ENCODE measurements around the gene CYREN. TPM values are rescaled to one million over a fixed set of nuclear protein-coding genes. Genes with fewer than 3 reads are reported as not detected.

CYREN gene
- total RNA-seq, 2 donors from 2014 or later, result 34.5 to 37.6 TPM

- TF ChIP-seq CTCF (IDR thresholded peaks at IDR 0.05), result no peak
- H3K27ac ChIP-seq, result no peak overlapping the region
- H3K27me3 ChIP-seq, result no peaks in the 10 kb centered on the region
- no peaks in the 10 kb centered on the region for H3K36me3 ChIP-seq
- no peak overlapping the region for H3K4me3 ChIP-seq
- H3K9ac ChIP-seq (ENCODE audit: low read depth in 2 of 2, low read length in 2 of 2), result no peak overlapping the region
- intact Hi-C loops (cut with DNase I), result no loop called here
- DNase-seq, result no peak
- H3K4me1 ChIP-seq, result no peaks in the 10 kb centered on the region
- H3K9me3 ChIP-seq, result no peaks in the 10 kb centered on the region
These were observed 19.5 kb upstream of the CYREN start for GRCh38 chr7:135189961-135190360.

- DNase-seq, result no peak
- H3K27me3 ChIP-seq, result no peaks in the 10 kb centered on the region
- H3K36me3 ChIP-seq, result no peaks in the 10 kb centered on the region
- no peaks in the 10 kb centered on the region for H3K4me1 ChIP-seq
- no peak overlapping the region for H3K4me3 ChIP-seq
- no peaks in the 10 kb centered on the region for H3K9me3 ChIP-seq
- TF ChIP-seq CTCF (IDR thresholded peaks at IDR 0.05), result no peak
- intact Hi-C loops (cut with DNase I), result no loop called here
- H3K9ac ChIP-seq (ENCODE audit: low read depth in 2 of 2, low read length in 2 of 2), result no peak overlapping the region
- no peak overlapping the region for H3K27ac ChIP-seq
These were observed 18.7 kb upstream of the CYREN start for GRCh38 chr7:135189221-135189662.

GRCh38 chr7:135188298-135188984 lies 17.9 kb upstream of the CYREN start:
- intact Hi-C loops (cut with DNase I), result no loop called here
- Histone ChIP-seq H3K36me3 (no peaks in the 10 kb centered on the region), H3K9me3 (no peaks in the 10 kb centered on the region), H3K4me1 (no peaks in the 10 kb centered on the region), H3K27ac (no peak overlapping the region), H3K9ac (ENCODE audit: low read depth in 2 of 2, low read length in 2 of 2) (no peak overlapping the region), H3K27me3 (no peaks in the 10 kb centered on the region), H3K4me3 (no peak overlapping the region)
- DNase-seq, result no peak
- TF ChIP-seq CTCF (IDR thresholded peaks at IDR 0.05), result no peak

GRCh38 chr7:135186841-135187253 lies 16.3 kb upstream of the CYREN start:
- H3K27me3 ChIP-seq, result no peaks in the 10 kb centered on the region
- no peak for TF ChIP-seq CTCF (IDR thresholded peaks at IDR 0.05)
- no peaks in the 10 kb centered on the region for H3K4me1 ChIP-seq
- intact Hi-C loops (cut with DNase I), result no loop called here
- no peaks in the 10 kb centered on the region for H3K36me3 ChIP-seq
- H3K9ac ChIP-seq (ENCODE audit: low read depth in 2 of 2, low read length in 2 of 2), result no peak overlapping the region
- no peak for DNase-seq
- no peaks in the 10 kb centered on the region for H3K9me3 ChIP-seq
- H3K27ac ChIP-seq, result no peak overlapping the region
- H3K4me3 ChIP-seq, result no peak overlapping the region

- no peak for DNase-seq
- Histone ChIP-seq H3K4me3 (no peak overlapping the region), H3K9me3 (no peaks in the 10 kb centered on the region), H3K27ac (no peak overlapping the region), H3K36me3 (no peaks in the 10 kb centered on the region), H3K4me1 (no peaks in the 10 kb centered on the region), H3K27me3 (no peaks in the 10 kb centered on the region), H3K9ac (ENCODE audit: low read depth in 2 of 2, low read length in 2 of 2) (no peak overlapping the region)
- TF ChIP-seq CTCF (IDR thresholded peaks at IDR 0.05), result no peak
- intact Hi-C loops (cut with DNase I), result no loop called here
These were observed 15.7 kb upstream of the CYREN start for GRCh38 chr7:135186261-135186540.
